OCI-LY3 (cell line): ENCODE results near the gene ANTXR2.

Experiments used
- CTCF ChIP-seq: fragments of 200-600, 300-600 bp; sonication (generic); IDR thresholded peaks from 2 replicates; pipeline ENCODE4 v1.5.1; 2014; ENCODE audit warnings: antibody characterized with exemption, low read length, low read depth
- EZH2phosphoT487 ChIP-seq: fragments of 200-600 bp; shearing (Covaris generic); IDR thresholded peaks from 2 replicates; pipeline ENCODE4 v1.6.1; 2018; ENCODE audit warnings: antibody characterized with exemption, mixed run types, low read depth

DNA sequence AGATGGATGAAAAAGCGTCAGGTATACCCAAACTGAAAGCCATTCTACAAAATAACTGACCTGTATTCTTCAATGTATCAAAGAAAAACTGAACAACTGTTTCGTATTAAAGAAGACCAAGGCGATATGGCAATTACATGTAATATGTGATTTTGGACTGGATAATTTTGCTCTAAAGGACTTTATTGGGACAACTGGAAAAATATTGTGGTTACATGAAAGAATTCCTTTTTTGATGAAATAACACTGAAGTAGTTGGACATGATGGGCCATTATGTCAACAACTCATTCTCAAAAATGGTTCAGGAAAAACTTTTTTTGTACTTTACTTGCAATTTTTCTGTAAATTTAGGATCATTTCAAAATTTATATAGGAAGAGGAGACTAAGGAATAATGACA is 12.1 kb upstream of the ANTXR2 start:
- TF ChIP-seq CTCF (no peak), EZH2phosphoT487 (no peak)
